C4-2B (cell line): Measurements from ENCODE around the gene TEDC2.

Experiments used
- ZFX ChIP-seq: fragments of 450-650 bp; IDR thresholded peaks from 2 replicates; pipeline ENCODE4 v1.6.1; 2017
- TF ChIP-seq, protein P1 (sequence below): fragments of 450-650 bp; conservative IDR thresholded peaks from 2 replicates; pipeline ENCODE4 v1.5.1; 2017; ENCODE audit warnings: mild to moderate bottlenecking

DNA sequence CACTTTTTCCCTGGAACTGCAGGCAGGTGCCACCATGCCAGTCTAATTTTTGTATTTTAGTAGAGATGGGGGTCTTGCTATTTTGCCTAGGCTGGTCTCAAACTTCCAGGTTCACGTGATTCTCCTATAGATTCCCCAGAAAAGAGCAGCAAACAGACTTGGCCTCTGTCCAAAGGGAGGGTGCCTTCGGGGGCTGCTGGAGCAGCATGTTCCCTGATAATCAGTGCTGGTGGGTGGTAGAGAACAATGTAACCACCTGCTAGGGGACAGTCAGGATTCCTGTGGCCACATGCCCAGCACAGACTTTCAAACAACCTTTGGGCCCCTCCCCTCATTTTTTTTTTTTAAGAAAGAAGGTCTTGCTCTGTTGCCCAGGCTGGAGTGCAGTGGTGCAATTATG, 44.8 kb upstream of the TEDC2 start:
- TF ChIP-seq, protein P1, sequence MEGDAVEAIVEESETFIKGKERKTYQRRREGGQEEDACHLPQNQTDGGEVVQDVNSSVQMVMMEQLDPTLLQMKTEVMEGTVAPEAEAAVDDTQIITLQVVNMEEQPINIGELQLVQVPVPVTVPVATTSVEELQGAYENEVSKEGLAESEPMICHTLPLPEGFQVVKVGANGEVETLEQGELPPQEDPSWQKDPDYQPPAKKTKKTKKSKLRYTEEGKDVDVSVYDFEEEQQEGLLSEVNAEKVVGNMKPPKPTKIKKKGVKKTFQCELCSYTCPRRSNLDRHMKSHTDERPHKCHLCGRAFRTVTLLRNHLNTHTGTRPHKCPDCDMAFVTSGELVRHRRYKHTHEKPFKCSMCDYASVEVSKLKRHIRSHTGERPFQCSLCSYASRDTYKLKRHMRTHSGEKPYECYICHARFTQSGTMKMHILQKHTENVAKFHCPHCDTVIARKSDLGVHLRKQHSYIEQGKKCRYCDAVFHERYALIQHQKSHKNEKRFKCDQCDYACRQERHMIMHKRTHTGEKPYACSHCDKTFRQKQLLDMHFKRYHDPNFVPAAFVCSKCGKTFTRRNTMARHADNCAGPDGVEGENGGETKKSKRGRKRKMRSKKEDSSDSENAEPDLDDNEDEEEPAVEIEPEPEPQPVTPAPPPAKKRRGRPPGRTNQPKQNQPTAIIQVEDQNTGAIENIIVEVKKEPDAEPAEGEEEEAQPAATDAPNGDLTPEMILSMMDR, result no peak
- TF ChIP-seq ZFX, result no peak
